HPDE6-E6E7 (cell line): ENCODE measurements around the gene AGAP2.
A peak's percentile ranks its signal among the peaks of the same experiment; 100 is the strongest.
"Not testable (repeated sequence)": the region's sequence is repeated elsewhere in the genome, so short reads cannot be mapped to it uniquely, and the experiment has no call there.

Source experiments
- DNase-seq: peaks from one replicate; pipeline ENCODE4 v3.0.0; 2011; ENCODE audit warnings: missing footprints; ENCODE audit errors: extremely low spot score

AGAP2 gene

DNA sequence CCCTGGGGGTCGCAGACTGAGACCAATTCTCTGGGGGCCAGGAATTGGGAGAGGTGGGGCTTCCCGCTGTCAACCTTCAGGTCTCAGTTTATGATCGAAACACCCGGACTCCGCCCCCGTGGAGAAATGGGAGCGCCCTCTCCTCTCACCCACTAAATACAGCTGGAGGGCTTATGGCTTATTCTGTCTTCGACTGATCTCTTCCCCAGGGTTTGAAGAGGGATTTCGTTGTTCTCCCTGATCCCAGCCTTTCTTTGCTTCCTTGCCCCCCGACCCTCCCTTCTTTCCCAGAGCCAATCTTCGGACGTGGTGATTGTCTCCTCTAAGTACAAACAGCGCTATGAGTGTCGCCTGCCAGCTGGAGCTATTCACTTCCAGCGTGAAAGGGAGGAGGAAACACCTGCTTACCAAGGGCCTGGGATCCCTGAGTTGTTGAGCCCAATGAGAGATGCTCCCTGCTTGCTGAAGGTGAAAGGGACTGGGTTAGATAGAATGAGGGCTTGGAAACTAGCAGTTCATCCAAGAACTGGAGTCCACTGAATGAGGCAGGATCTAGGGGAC, 44.0 kb downstream of the AGAP2 start:
- DNase-seq: no peak

DNA sequence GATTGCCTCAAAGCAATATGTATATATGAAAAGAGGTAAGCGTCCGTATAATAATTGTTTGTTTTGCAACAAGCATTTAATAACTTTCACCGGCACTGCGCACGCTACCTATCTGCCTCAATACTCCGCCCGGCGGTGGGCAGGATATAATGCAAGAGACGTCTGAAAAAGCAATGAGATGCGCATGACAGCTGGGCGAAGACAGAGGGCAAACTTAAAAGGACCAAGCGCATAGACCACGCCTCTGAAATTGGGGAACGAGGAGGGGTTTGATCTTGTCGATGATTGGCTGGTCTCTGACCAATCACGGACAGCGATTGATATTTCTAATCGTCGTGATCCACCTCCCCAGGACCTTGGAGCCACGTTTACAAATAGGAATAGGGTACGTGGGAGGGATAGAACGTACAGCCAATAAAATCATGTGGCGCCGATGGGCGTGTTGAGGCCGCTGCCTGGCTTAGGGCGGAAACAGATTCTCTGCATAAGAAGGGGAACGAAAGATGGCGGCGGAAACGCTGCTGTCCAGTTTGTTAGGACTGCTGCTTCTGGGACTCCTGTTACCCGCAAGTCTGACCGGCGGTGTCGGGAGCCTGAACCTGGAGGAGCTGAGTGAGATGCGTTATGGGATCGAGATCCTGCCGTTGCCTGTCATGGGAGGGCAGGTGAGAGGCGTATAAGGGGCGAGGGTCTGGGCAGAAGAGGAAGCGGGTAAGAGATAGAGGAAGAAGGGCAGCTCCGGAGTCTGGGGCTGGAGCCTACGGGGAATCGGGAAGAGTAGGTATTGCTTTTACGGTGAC, 44.7 kb downstream of the AGAP2 start, which contains the start of gene OS9:
TSS of gene OS9 (plus strand) at position 474 of the 800 bp plus-strand sequence. CDS start at position 504, 30 bp downstream.
- DNase-seq: peak; percentile 97

DNA sequence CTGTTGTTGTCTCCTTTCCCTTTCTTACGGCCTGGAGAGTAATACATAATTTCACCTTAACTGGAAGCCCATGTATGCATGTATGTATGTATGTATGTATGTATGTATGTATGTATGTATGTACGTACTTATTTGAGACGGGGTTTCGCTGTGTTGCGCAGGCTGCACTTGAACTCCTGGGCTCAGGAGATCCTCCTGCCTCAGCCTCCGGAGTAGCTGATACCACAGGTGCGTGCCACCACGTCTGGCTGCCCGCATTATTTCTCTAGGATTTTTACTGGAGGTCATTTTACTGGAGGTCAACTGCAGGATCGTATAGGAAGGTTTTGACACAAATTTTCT, 45.3 kb downstream of the AGAP2 start:
- no peak for DNase-seq

DNA sequence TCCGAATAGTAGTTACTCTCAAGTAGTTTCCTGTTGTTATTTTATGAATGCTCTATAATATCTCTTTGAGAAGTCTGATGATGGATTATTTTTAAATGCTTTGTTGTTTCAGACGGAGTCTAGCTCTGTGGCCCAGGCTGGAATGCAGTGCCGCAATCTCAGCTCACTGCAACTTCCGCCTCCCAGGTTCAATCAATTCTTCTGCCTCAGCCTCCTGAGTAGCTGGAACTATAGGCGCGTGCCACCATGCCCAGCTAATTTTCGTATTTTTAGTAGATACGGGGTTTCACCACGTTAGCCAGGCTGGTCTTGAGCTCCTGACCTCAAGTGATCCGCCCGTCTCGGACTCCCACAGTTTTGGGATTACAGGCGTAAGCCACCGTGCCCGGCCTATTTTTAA, 46.0 kb downstream of the AGAP2 start:
- DNase-seq: no peak

DNA sequence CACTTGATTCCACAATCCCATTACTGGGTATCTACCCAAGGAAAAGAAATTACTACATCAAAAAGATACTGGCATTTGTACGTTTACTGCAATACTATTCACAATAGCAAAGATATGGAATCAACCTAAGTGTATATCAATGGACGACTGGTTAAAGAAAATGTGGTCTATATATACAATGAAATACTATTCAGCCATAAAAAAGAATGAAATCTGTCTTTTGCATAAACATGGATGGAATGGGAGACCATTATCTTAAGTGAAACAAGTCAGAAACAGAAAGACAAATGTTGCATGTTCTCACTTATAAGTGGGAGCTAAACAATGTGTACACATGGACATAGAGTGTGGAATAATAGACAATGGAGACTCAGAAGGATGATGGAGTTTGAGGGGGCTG, 49.6 kb downstream of the AGAP2 start:
- DNase-seq: no peak

DNA sequence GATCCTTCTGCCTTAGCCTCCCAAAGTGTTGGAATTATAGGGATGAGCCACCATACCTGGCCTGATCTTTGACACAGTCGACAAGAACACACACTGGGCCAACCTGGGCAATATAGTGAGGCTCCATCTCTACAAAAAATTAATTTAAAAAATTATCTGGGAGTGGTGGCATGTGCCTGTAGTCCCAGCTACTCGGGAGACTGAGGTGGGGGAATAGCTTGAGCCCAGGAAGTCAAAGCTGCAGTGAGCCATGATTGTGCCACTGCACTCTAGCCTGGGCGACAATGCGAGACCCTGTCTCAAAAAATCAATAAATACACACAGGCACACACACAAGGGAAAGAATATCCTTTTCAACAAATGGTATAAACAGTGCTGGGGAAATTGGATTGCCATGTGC, 50.7 kb downstream of the AGAP2 start:
- no peak for DNase-seq

DNA sequence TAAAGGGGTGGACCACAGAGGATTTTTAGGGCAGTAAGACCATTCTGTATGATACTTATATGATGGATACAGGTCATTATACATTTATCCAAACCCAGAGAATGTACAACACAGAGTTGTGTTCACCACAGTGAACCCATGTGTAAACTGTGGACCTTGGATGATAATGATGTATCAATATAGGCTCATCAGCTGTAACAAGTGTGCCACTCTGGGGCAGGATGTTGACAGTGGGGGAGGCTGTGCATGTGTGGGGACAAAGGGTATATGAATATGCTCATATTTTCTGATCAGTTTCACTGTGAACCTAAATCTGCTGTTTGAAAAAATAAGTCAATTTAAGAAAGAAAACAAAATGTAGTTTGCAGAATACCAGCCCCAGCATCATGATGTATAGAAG, 58.8 kb downstream of the AGAP2 start:
- DNase-seq: no peak

DNA sequence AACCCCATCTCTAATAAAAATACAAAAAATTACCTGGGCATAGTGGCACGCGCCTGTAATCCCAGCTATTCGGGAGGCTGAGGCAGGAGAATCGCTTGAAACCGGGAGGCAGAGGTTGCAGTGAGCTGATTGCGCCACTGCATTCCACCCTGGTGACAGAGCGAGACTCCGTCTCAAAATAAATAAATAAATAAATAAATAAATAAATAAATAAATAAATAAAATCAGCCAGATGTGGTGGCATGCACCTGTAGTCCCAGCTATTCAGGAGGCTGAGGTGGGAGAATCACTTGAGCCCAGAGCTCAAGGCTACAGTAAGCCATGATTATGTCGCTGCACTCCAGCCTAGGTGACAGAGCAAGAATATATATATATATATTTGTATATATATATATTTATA, 60.6 kb downstream of the AGAP2 start:
- DNase-seq: not testable (repeated sequence)

DNA sequence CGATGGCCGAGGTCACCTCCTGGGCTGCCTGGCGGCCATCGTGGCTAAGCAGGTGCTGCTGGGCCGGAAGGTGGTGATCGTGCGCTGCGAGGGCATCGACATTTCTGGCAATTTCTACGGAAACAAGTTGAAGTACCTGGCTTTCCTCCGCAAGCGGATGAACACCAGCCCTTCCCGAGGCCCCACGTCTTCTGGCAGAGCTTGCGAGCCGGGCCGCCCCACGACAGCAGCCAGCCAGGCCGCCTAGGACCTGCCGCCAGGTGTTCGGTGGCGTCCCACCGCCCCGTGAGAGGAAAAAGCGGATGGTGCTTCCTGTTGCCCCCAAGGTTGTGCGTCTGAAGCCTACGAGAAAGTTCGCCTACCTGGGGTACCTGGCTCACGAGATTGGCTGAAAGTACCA, 63.9 kb downstream of the AGAP2 start:
- no peak for DNase-seq
